B cell (primary cell): ENCODE measurements around the gene CER1. TPM values are rescaled to one million over a fixed set of nuclear protein-coding genes. Genes with fewer than 3 reads are reported as not detected.

Experiments
- ATAC-seq: fragments of 200-7000 bp; cut with Tn5 transposase; one replicate; pipeline ENCODE4 v1.10.0; 2021; ENCODE audit warnings: low read depth, mild to moderate bottlenecking, moderate number of reproducible peaks, moderate library complexity
- CTCF ChIA-PET: fragments of 350-600 bp; sonication (Branson Sonifier 250); formaldehyde crosslinking; loops from one replicate; lab custom pipeline; 2021; ENCODE audit warnings: antibody characterized with exemption, inconsistent platforms; lab: Charles Lee
- POLR2A ChIA-PET: fragments of 350-600 bp; sonication (Branson Sonifier 250); formaldehyde crosslinking; loops from one replicate; lab custom pipeline; 2021; ENCODE audit warnings: antibody characterized with exemption; lab: Charles Lee
- DNase-seq: peaks from one replicate; pipeline ENCODE4 v3.0.0; 2013
- H2AFZ ChIP-seq: 2 replicates; pipeline ENCODE4 v1.6.1; 2012; ENCODE audit warnings: mild to moderate bottlenecking, low read depth, low read length; ENCODE audit not compliant: insufficient read depth, poor library complexity, severe bottlenecking
- H3K27ac ChIP-seq, 2 donors: 1 replicate in 1 of 2; 2 replicates in 1 of 2; pipeline ENCODE4 v1.5.1; 2012 to 2013; ENCODE audit warnings: low read length in 2 of 2, mild to moderate bottlenecking in 2 of 2, moderate library complexity in 1 of 2
- H3K27me3 ChIP-seq, 4 experiments: fragments of 200-600 bp in 1 of 4; sonication (generic) in 1 of 4; replicated peaks in 1 of 4; 1 replicate in 2 of 4; 2 replicates in 2 of 4; pipeline versions ENCODE4 v1.6.1 to v1.7.0; 2013 to 2016; ENCODE audit warnings: low read length in 3 of 4, mild to moderate bottlenecking in 2 of 4, mixed read lengths in 1 of 4, moderate library complexity in 1 of 4; ENCODE audit not compliant: insufficient read depth in 4 of 4, control insufficient read depth in 3 of 4; ENCODE audit errors: control extremely low read depth in 1 of 4
- H3K36me3 ChIP-seq, 2 experiments: replicated peaks in 1 of 2; 1 replicate in 1 of 2; 2 replicates in 1 of 2; pipeline versions ENCODE4 v1.6.1 to v1.7.1; 2013; ENCODE audit warnings: low read length in 1 of 2; ENCODE audit not compliant: insufficient read depth in 2 of 2, control insufficient read depth in 1 of 2; ENCODE audit errors: control extremely low read depth in 1 of 2, extremely low read depth in 1 of 2
- H3K4me1 ChIP-seq, 2 donors: fragments of 200-600 bp in 1 of 2; sonication (generic) in 1 of 2; 1 replicate in 1 of 2; 2 replicates in 1 of 2; pipeline versions ENCODE4 v1.5.1 to v1.6.1; 2013 to 2017; ENCODE audit warnings: low read length in 2 of 2; ENCODE audit not compliant: control insufficient read depth in 2 of 2, insufficient read depth in 2 of 2
- H3K4me2 ChIP-seq: replicated peaks from 2 replicates; pipeline ENCODE3; 2012; ENCODE audit warnings: mild to moderate bottlenecking, low read depth, low read length; ENCODE audit not compliant: poor library complexity, severe bottlenecking
- H3K4me3 ChIP-seq, 5 experiments: fragments of 200-600 bp in 1 of 5; sonication (generic) in 1 of 5; 1 replicate in 3 of 5; 2 replicates in 2 of 5; pipeline versions ENCODE4 v1.5.1 to v1.7.0; 2011 to 2016; ENCODE audit warnings: low read length in 4 of 5, mild to moderate bottlenecking in 4 of 5, low read depth in 2 of 5, control low read depth in 1 of 5, moderate library complexity in 1 of 5; ENCODE audit not compliant: insufficient read depth in 1 of 5; ENCODE audit errors: control extremely low read depth in 1 of 5, extremely low read depth in 1 of 5
- H3K79me2 ChIP-seq: fragments of 200-600 bp; sonication (generic); one replicate; pipeline ENCODE4 v1.6.0; 2016; ENCODE audit warnings: low read length; ENCODE audit not compliant: control insufficient read depth, insufficient read depth
- H3K9ac ChIP-seq: fragments of 200-600 bp; sonication (generic); 2 replicates; pipeline ENCODE4 v1.6.1; 2017; ENCODE audit warnings: mild to moderate bottlenecking, low read length, moderate library complexity
- H3K9me3 ChIP-seq, 3 donors: one replicate each; pipeline versions ENCODE4 v1.6.1 to v1.7.1; 2013; ENCODE audit warnings: low read length in 2 of 3; ENCODE audit not compliant: control insufficient read depth in 2 of 3, insufficient read depth in 1 of 3; ENCODE audit errors: control extremely low read depth in 1 of 3
- H4K20me1 ChIP-seq: 2 replicates; pipeline ENCODE4 v1.6.0; 2012; ENCODE audit warnings: mild to moderate bottlenecking, low read length; ENCODE audit not compliant: insufficient read depth, control insufficient read depth, poor library complexity, severe bottlenecking
- H3K27ac Mint-ChIP-seq: one replicate; pipeline ENCODE4 v1.8.0; 2021; ENCODE audit warnings: mixed read lengths
- H3K27me3 Mint-ChIP-seq: one replicate; pipeline ENCODE4 v1.8.0; 2021; ENCODE audit warnings: mixed read lengths
- H3K4me1 Mint-ChIP-seq: one replicate; pipeline ENCODE4 v1.8.0; 2021; ENCODE audit warnings: mixed read lengths
- H3K4me3 Mint-ChIP-seq: one replicate; pipeline ENCODE4 v1.8.0; 2021; ENCODE audit warnings: mixed read lengths
- H3K9me3 Mint-ChIP-seq: one replicate; pipeline ENCODE4 v1.8.0; 2022; ENCODE audit warnings: mixed read lengths; ENCODE audit not compliant: insufficient read depth
- CTCF ChIP-seq: fragments of 200-600 bp; IDR thresholded peaks from one replicate; pipeline ENCODE4 v1.8.0; 2022; ENCODE audit warnings: antibody characterized with exemption, mild to moderate bottlenecking
- EZH2 ChIP-seq: IDR thresholded peaks from 2 replicates; pipeline ENCODE4 v1.6.1; 2012; ENCODE audit warnings: borderline replicate concordance, low read depth, mild to moderate bottlenecking, moderate library complexity, low read length; ENCODE audit not compliant: insufficient read depth, poor library complexity, severe bottlenecking
- WGBS: methylation state at CpG from one replicate; pipeline ENCODE4 v1.1.5; 2013; ENCODE audit warnings: missing lambda C conversion rate; ENCODE audit not compliant: insufficient coverage; 5-methylcytosine and 5-hydroxymethylcytosine counted together
- intact Hi-C: fragments of 100-400 bp; cut with micrococcal nuclease; formaldehyde crosslinking; loops from one replicate; pipeline ENCODE4 v1.10.0; 2022
- polyA plus RNA-seq: library from polyadenylated mRNA; depleted of rRNA; stranded (reverse); fragments of >200 nt; gene quantifications from 2 replicates; pipeline ENCODE4 v1.2.3, GENCODE V29; 2012
- total RNA-seq, 2 donors: library from RNA; stranded (reverse); fragments of 120-200 nt in 1 of 2; gene quantifications; 1 replicate in 1 of 2; 2 replicates in 1 of 2; pipeline versions ENCODE4 v1.2.3 to v1.2.4, GENCODE V29; 2013 to 2022

Gene CER1
- total and polyA plus RNA-seq, 2 donors (not counting 1 experiment from before 2014, with no cell fraction given) = not detected

GRCh38 chr9:14752871-14753270 lies 30.3 kb upstream of the CER1 start:
- ATAC-seq = no peak
- Mint-ChIP-seq H3K27me3 (peaks cover 41% of the 10 kb centered on the region), H3K9me3 (no peaks in the 10 kb centered on the region), H3K4me1 (peaks cover 4% of the 10 kb centered on the region), H3K4me3 (no peak overlapping the region), H3K27ac (no peak overlapping the region)
- H3K27me3 ChIP-seq = peaks cover 0 to 7% (median 0%) of the 10 kb centered on the region in 4 experiments
- no peaks in the 10 kb centered on the region for H3K36me3 ChIP-seq
- DNase-seq = no peak
- H3K27ac ChIP-seq = no peak overlapping the region
- H3K79me2 ChIP-seq = no peaks in the 10 kb centered on the region
- no peak overlapping the region for H3K9ac ChIP-seq
- H3K4me1 ChIP-seq = no peaks in the 10 kb centered on the region
- no CpG with 5 or more reads among the region's 1 CpG for WGBS
- no peaks in the 10 kb centered on the region for H4K20me1 ChIP-seq
- H3K4me3 ChIP-seq = no peak overlapping the region
- TF ChIP-seq EZH2 (no peak), CTCF (no peak)
- H2AFZ ChIP-seq = no peak overlapping the region
- CTCF ChIA-PET = no interaction called here
- POLR2A ChIA-PET = no interaction called here
- intact Hi-C loops = no loop called here
- H3K9me3 ChIP-seq = no peaks in the 10 kb centered on the region
- no peak overlapping the region for H3K4me2 ChIP-seq

- Histone ChIP-seq H3K27ac (no peak overlapping the region), H3K4me3 (no peak overlapping the region), H4K20me1 (no peaks in the 10 kb centered on the region), H3K4me1 (no peaks in the 10 kb centered on the region), H3K79me2 (no peaks in the 10 kb centered on the region), H2AFZ (no peak overlapping the region), H3K36me3 (no peaks in the 10 kb centered on the region), H3K4me2 (no peak overlapping the region), H3K9ac (no peak overlapping the region), H3K27me3 (peaks cover 0 to 7% (median 0%) of the 10 kb centered on the region in 4 experiments), H3K9me3 (no peaks in the 10 kb centered on the region)
- no peak overlapping the region for H3K4me3 Mint-ChIP-seq
- H3K27ac Mint-ChIP-seq = no peak overlapping the region
- ATAC-seq = no peak
- DNase-seq = no peak
- 100% methylated on average over 1 of the region's 1 CpG for WGBS
- H3K4me1 Mint-ChIP-seq = peaks cover 4% of the 10 kb centered on the region
- CTCF ChIA-PET = interaction anchor here (0.6 kb wide), 1 partner anchor 17 kb away, joined by 3 read pairs; no protein-coding TSS in a partner anchor
- no peaks in the 10 kb centered on the region for H3K9me3 Mint-ChIP-seq
- POLR2A ChIA-PET = no interaction called here
- intact Hi-C loops = no loop called here
- H3K27me3 Mint-ChIP-seq = peaks cover 45% of the 10 kb centered on the region
- TF ChIP-seq EZH2 = no peak
- no peak for TF ChIP-seq CTCF
These were observed 29.7 kb upstream of the CER1 start for GRCh38 chr9:14752271-14752670.
